ENCODE measurements around the gene LRBA. TPM values are rescaled to one million over a fixed set of nuclear protein-coding genes. Genes with fewer than 3 reads are reported as not detected.

LRBA gene
- polyA plus RNA-seq, 1 of the 3 experiments (the other 2 are of a cell fraction): 11.4 TPM

GRCh38 chr4:150863456-150863855, 151.6 kb downstream of the LRBA start (continued):
- TF ChIP-seq PBX3 (IDR thresholded peaks at IDR 0.05) (no peak), FOXJ3 (CRISPR knock-in tag; IDR thresholded peaks at IDR 0.05) (no peak), FOSL2 (IDR thresholded peaks at IDR 0.05; ENCODE audit: borderline replicate concordance, low read depth) (no peak), YY1 (IDR thresholded peaks at IDR 0.05; ENCODE audit: low read depth) (no peak), JUND (IDR thresholded peaks at IDR 0.05) (no peak)

DNA sequence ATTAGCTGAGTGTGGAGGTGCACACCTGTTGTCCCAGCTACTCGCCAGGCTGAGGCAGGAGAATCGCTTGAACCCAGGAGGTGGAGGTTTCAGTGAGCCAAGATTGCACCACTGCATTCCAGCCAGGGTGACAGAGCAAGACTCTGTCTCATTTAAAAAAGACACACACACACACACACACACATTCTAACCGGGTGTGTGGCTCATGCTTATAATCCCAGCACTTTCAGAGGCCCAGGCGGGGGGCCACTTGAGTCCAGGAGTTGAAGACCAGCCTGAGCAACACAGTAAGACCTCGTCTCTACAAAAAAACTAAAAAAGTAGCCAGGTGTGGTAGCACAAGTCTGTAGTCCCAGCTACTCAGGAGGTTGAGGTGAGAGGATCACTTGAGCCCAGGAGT, 152.3 kb downstream of the LRBA start:
- Histone ChIP-seq H3K4me2 (no peak overlapping the region), H3K27ac (ENCODE audit: low read depth in 2 of 2, low read length in 1 of 2) (no peak overlapping the region), H3K9me2 (no peaks in the 10 kb centered on the region), H2AFZ (ENCODE audit: low read depth) (no peak overlapping the region), H3K9ac (no peak overlapping the region), H3K27me3 (ENCODE audit: insufficient read depth) (no peaks in the 10 kb centered on the region), H3K4me3 (ENCODE audit: low read depth in 2 of 2, low read length in 1 of 2) (no peak overlapping the region), H3K36me3 (replicated peaks in 1 of 2; ENCODE audit: control insufficient read depth in 1 of 2, insufficient read depth in 2 of 2, low read length in 1 of 2) (peaks cover 0 to 3% of the 10 kb centered on the region in 2 experiments), H3K79me2 (ENCODE audit: insufficient read depth) (no peaks in the 10 kb centered on the region), H3K9me3 (no peaks in the 10 kb centered on the region), H3F3A (replicated peaks; ENCODE audit: insufficient read depth) (no peaks in the 10 kb centered on the region), H3K4me1 (ENCODE audit: control insufficient read depth in 1 of 2, insufficient read depth in 2 of 2, low read depth in 1 of 2, low read length in 1 of 2) (no peaks in the 10 kb centered on the region), H4K20me1 (ENCODE audit: insufficient read depth) (no peaks in the 10 kb centered on the region)
- TF ChIP-seq YY1 (IDR thresholded peaks at IDR 0.05; ENCODE audit: low read depth) (no peak), USF1 (IDR thresholded peaks at IDR 0.05; ENCODE audit: borderline replicate concordance, low read depth) (no peak), GATA2 (CRISPR knock-in tag; IDR thresholded peaks at IDR 0.05) (no peak), FOXJ3 (CRISPR knock-in tag; IDR thresholded peaks at IDR 0.05) (no peak), EZH2phosphoT487 (IDR thresholded peaks at IDR 0.05; ENCODE audit: borderline replicate concordance, low read depth) (no peak), NFIC (IDR thresholded peaks at IDR 0.05; ENCODE audit: borderline replicate concordance) (no peak)
- TF ChIP-seq, protein P1, sequence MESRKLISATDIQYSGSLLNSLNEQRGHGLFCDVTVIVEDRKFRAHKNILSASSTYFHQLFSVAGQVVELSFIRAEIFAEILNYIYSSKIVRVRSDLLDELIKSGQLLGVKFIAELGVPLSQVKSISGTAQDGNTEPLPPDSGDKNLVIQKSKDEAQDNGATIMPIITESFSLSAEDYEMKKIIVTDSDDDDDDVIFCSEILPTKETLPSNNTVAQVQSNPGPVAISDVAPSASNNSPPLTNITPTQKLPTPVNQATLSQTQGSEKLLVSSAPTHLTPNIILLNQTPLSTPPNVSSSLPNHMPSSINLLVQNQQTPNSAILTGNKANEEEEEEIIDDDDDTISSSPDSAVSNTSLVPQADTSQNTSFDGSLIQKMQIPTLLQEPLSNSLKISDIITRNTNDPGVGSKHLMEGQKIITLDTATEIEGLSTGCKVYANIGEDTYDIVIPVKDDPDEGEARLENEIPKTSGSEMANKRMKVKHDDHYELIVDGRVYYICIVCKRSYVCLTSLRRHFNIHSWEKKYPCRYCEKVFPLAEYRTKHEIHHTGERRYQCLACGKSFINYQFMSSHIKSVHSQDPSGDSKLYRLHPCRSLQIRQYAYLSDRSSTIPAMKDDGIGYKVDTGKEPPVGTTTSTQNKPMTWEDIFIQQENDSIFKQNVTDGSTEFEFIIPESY (IDR thresholded peaks at IDR 0.05; ENCODE audit: borderline replicate concordance, low read depth): no peak
- ChIA-PET CTCF (interaction anchor here (0.6 kb wide), 1 partner anchor 339 kb away, joined by 3 read pairs; no protein-coding TSS in a partner anchor), POLR2A (no interaction called here)
- 95% methylated on average over 5 of the region's 5 CpGs for WGBS (ENCODE audit: low lambda C conversion rate)
- no peak for DNase-seq

- Histone ChIP-seq H3K4me1 (ENCODE audit: control insufficient read depth in 1 of 2, insufficient read depth in 2 of 2, low read depth in 1 of 2, low read length in 1 of 2) (no peaks in the 10 kb centered on the region; a peak in 1 of 4 replicates), H3K27me3 (ENCODE audit: insufficient read depth) (no peaks in the 10 kb centered on the region), H3K27ac (ENCODE audit: low read depth in 2 of 2, low read length in 1 of 2) (no peak overlapping the region), H3K9me2 (no peaks in the 10 kb centered on the region), H3K36me3 (replicated peaks in 1 of 2; ENCODE audit: control insufficient read depth in 1 of 2, insufficient read depth in 2 of 2, low read length in 1 of 2) (no peaks in the 10 kb centered on the region), H3K4me3 (ENCODE audit: low read depth in 2 of 2, low read length in 1 of 2) (no peak overlapping the region), H3K79me2 (ENCODE audit: insufficient read depth) (no peaks in the 10 kb centered on the region), H3K9me3 (no peaks in the 10 kb centered on the region), H2AFZ (ENCODE audit: low read depth) (no peak overlapping the region), H4K20me1 (ENCODE audit: insufficient read depth) (no peaks in the 10 kb centered on the region), H3K9ac (no peak overlapping the region), H3F3A (replicated peaks; ENCODE audit: insufficient read depth) (no peaks in the 10 kb centered on the region), H3K4me2 (no peak overlapping the region)
- TF ChIP-seq, protein P2, sequence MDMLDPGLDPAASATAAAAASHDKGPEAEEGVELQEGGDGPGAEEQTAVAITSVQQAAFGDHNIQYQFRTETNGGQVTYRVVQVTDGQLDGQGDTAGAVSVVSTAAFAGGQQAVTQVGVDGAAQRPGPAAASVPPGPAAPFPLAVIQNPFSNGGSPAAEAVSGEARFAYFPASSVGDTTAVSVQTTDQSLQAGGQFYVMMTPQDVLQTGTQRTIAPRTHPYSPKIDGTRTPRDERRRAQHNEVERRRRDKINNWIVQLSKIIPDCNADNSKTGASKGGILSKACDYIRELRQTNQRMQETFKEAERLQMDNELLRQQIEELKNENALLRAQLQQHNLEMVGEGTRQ (IDR thresholded peaks at IDR 0.05; ENCODE audit: borderline replicate concordance, low read depth, low read length): no peak
- TF ChIP-seq MXI1 (IDR thresholded peaks at IDR 0.05; ENCODE audit: low read depth, low read length) (no peak), TEAD4 (IDR thresholded peaks at IDR 0.05; ENCODE audit: borderline replicate concordance, insufficient read depth) (no peak), FOSL2 (IDR thresholded peaks at IDR 0.05; ENCODE audit: borderline replicate concordance, low read depth) (no peak)
- 77% methylated on average over 1 of the region's 1 CpG for WGBS (ENCODE audit: low lambda C conversion rate)
- no peak for DNase-seq
- ChIA-PET POLR2A (no interaction called here), CTCF (interaction anchor here (1.0 to 1.6 kb wide), 3 partner anchors 265 to 616 kb away, joined by 3 to 5 read pairs (median 4); no protein-coding TSS in a partner anchor)
Measured at GRCh38 chr4:150859453-150859852, 155.6 kb downstream of the LRBA start.

Measured in SK-N-SH (cell line).